GM19043 (cell line): Measurements from ENCODE around the gene SOD2.
"Not testable (repeated sequence)": the region's sequence is repeated elsewhere in the genome, so short reads cannot be mapped to it uniquely, and the experiment has no call there.

ENCODE experiments used
- ATAC-seq: cut with Tn5 transposase; IDR thresholded peaks from one replicate; pipeline ENCODE4 v1.9.1; 2021; ENCODE audit warnings: low read depth; ENCODE audit not compliant: unreplicated experiment

The SOD2 gene

DNA sequence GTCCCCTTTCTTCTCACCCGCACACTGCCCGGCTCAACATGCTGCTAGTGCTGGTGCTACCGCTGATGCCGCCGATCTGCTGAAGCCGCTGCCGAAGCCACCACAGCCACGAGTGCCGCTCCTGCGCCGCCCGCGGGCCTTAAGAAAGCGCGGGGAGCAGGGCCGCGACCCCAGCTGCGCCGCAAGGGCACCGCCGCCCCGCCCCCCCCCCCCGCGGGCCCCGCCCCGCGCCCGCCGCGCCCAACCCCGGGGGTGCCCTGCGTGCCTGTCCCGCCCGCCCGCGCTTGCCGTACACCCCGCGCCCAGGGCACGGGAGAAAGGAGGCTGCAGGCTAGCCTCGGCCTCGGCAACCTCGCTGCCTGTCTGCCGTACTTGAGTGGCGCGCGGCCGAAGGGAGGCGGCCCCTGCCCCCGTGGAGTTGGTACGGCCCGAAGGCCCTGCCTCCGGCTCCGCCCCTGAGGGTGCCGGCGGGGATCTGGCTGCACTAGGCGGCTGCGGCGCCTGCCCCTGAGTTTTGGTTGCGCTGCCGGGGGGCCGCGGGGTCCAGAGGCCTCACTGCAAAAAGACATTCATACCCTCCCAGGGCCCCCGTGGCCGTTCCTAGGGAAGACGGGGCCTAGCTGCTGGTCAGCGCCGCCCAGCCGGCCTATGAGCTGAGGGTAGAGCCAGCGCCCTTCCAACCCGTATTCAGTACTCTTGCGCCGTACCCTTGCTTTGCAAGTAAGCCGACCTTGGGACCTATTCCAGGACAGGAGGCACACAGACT, at the start of gene SOD2:
TSS of gene SOD2 (minus strand) at position 114 of the 766 bp plus-strand sequence. CDS start at position 40, 74 bp downstream.
- peak; percentile 69 for ATAC-seq

DNA sequence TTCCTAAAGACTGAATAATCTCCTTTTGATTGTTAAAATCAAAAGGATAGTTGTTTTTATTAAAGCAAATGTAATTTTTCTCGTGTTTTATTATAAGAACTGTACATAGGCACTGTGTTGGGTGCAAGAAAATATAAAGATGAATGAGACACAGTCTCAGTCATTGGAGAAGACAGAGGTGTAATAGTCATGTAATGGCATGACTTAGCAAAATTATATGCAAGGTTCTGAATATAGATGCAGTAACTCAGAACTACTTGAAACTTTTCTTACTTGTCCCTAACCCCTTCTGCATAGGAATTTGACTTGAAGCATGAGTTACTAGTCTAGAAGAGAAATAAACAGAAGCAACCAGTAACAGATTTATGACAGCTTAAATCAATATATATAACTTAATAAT, 49.1 kb upstream of the SOD2 start:
- ATAC-seq, result no peak

DNA sequence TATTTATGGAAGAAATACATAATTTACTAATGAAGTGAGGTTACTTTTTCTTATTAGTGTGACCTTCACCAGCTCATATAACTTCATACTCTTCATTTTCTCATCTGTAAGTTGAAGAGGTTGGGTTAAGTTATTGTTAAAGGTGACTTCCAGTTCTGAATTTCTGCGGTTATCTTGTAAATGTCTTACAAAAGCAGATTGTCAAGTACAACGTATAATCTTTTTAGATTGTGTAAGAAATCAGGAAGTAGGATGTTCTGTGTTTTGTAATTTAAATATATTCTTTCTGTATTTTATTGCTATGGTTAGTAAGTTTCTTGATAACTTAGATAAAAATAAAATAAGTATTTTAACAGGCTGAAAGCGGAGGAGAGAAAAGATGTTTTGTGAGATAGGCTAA, 46.3 kb upstream of the SOD2 start:
- ATAC-seq, result no peak

DNA sequence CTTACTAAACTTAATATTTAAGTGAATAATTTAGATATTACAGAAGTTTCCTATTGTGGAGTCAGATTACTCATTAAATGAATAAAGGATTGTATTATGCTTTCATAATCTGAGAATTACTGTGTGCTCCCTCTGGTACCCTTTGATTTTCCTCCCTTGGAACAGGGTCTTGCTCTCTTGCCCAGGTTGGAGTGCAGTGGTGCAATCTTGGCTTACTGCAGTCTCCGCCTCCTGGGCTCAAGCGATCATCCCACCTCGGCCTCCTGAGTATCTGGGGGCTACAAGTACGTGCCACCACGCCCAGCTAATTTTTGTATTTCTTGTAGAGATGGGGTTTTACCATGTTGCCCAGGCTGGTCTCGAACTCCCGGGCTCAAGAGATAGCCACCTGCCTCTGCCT, 43.9 kb upstream of the SOD2 start:
- ATAC-seq, result no peak

DNA sequence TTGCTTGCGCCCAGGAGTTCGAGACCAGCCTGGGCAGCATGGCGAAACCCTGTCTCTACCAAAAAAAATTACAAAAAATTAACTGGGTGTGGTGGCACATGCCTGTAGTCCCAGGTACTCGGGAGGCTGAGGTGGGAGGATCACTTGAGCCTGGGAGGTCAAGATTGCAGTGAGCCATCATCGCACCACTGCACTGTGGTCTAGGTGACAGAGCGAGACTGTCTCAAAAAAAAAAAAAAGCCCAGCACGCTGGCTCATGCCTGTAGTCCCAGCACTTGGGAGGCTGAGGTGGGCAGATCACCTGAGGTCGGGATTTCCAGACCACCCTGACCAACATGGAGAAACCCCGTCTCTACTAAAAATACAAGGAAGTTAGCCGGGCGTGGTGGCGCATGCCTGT, 40.4 kb upstream of the SOD2 start:
- not testable (repeated sequence) for ATAC-seq

DNA sequence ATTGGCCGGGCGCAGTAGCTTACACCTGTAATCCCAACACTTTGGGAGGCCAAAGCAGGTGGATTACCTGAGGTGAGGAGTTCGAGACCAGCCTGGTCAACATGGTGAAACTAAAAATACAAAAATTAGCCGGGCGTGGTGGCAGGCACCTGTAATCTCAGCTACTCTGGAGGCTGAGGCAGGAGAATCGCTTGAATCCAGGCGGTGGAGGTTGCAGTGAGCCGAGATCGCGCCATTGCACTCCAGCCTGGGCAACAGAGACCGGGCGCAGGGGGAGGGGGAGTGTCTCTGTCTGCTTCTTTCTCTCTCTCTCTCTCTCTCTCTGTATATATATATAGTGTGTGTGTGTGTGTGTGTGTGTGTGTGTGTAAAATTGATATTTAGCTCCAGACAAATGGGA, 39.5 kb upstream of the SOD2 start:
- not testable (repeated sequence) for ATAC-seq

DNA sequence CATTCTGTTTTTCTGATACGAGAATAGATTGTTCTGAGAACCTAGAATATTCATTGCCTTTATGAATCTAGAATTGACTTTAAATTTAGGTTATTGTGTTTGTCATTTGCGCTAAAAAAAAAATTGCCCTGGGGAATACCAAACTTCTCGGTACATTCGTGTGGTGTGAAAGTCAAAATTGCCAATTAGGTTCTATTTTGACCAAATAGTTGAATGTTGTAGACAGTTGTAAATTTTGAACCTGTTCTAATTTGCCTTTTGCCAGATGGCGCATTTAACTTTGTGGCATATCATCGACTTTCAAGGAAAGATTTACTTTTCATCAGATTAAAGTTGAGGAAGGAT, 37.3 kb upstream of the SOD2 start:
- ATAC-seq, result no peak

DNA sequence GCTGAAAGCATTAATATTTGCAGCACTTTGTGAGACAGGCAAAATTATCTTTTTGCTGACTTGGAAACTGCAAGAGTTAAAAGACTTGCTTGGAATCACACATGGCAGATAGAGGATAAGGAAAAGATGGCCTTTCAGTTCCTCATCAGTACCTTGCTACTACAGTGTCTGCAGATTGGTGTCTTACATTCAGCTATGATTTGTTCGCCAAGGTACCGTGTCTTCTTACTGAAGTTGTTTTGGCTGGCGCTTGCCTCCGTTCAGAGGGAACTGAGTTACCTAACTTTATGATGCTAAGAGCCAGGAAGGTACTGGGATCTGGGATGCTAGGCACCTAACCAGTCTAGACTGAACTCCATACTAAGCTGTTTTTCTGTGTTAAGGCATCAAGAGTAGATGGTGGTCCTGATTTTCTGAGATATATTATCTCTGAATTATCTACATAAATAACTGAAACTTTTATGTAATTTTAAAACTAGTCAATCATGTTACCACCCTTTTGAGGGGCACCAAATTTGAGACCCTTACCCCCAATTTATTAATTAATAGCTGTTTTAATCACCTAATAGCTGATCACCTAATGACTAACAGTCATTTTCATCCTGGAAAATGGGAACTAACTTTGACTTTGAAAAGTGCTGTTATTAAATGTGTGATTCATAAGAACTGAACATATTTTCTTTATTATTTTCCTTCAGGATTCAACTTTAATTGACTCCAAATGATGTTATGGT, 36.7 kb upstream of the SOD2 start:
- ATAC-seq, result no peak

DNA sequence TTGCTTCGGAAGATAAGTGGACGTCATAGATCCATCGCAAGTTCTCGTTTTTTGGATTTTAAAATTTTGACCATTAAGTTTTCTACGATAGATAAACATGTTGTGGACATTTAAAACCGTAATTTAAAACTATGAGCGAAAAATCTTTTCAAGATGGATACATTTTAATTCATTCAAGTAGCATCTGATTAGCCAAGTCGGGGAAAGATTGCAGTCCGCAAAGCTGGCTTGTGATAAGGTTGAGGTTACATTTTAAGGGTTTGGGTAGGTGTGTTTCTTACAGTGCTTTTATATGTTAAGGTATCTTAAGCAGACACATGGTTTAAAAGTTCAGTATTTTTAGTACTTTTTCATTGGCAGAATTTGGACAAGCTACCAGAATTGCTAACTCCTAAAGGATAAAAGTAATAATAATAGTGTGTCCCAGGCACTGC, 35.5 kb upstream of the SOD2 start:
- ATAC-seq, result no peak

DNA sequence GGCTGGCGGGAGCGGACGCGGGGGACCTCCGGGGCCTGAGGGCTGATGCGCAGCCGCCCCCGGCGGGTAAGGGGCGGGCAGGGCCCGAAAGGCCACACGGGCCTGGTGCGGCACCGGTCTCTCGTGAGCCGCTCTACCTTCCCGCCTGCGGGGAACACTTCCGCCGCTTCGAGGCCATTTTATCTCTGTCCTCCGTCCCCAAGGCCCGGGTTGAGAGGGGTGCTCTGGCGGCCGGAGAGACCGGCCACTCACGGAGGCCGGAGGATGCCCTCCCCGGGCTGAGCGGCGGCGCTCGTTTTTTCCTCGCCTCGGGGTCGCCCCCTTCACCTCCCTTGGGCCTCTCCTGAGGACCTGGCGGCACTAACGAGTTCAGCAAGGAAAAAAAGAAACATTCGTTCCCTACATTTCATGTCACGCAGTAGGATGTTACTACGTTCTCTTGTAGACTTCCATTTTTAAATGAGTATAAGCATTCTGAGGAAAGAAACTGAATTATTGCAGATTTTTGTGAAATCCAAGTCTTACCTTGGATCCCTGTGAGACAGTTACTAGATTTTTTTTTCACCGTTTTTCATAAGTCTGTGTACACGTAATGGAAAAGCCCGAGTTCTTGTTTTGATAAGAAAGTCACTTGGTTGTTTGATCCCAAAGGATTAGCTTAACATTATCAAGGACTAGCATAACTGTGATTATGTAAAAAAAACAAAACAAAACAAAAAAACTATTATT, 34.8 kb upstream of the SOD2 start:
- ATAC-seq, result peak; percentile 28

DNA sequence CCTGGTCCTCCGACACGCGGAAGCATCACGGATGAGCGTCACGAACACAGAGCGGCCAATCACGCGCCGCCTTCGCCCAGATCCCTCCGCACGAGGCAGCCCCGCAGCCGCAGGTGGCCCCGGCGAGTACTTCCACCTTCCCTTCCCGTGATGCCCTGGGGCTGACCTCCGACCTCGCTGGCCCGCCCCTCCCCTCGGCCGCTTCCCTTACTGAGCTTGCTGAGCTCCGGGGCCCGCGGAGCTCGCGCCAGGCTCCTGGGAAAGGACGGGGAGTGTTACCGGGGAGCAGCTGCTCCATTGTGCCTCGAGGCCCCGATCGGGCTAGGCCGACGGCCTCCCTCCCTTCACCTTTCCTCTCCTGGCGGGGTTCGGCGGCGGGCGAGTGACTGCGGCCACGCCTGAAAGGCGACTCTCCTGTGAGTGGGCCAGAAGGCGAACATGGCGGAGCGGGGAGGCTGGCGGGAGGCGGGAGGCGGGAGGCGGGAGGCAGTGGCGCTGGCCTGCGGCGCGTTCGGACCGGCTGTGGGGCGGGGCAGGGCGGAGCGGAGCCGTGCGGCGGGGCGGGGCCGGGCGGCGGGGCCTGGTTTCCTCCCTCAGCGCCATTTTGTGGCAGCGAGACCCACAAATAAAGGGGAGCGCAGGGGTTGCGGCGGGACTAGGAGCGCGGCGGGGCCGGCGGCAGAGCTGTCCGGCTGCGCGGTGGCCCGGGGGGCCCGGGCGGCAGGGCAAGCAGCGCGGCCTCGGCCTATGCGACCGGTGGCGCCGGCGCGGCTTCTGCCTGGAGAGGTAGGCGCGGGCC, 34.1 kb upstream of the SOD2 start, which contains the start of gene WTAP:
TSS of gene WTAP (plus strand) at position 589 of the 799 bp plus-strand sequence. CDS start 8,760 bp downstream, outside the sequence.
- ATAC-seq, result peak; percentile 77

DNA sequence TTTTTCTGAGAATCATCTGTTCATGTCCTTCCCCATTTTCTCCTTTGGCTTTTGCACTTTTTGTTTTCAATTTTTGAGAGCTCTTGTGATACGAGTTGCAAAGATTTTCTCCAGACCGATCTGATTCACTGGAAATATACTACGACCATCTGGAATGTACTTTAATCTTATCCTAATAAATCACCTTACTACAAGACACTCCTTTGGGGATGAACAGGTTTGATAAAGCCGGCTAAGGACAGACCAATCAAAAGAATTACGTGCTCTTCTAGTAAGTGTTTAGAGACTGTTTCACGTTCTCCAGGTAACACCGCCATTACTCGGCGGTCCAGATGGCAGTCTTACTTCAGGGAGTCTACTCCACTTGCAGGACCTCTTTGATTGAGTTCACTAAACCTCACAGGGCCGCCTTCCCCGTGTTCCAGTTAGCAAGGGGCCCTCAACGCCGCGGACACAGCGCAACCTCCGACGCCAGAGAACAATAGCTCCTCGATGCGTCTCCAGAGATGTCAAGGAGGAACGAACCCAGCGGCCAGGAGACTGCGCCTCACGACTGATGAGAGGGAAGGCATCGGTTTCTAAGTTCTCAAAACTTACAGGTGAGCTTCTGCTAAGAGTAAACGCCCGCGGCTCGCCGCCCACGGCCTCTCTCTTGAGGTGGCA, 33.3 kb upstream of the SOD2 start:
- ATAC-seq, result peak; percentile 16

DNA sequence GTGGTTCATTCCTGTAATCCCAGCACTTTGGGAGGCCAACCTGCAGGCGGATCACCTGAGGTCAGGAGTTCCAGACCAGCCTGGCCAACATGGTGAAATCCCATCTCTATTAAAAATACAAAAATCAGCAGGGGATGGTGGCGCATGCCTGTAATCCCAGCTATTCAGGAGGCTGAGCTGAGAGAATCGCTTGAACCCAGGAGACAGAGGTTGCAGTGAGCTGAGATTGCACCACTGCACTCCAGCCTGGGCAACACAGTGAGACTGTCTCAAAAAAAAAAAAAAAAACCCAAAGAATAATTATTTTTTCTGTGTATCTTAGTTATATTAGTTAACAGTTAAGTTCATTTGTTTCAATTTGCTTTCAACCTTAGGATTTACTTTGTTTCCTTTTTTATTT, 32.2 kb upstream of the SOD2 start:
- not testable (repeated sequence) for ATAC-seq

DNA sequence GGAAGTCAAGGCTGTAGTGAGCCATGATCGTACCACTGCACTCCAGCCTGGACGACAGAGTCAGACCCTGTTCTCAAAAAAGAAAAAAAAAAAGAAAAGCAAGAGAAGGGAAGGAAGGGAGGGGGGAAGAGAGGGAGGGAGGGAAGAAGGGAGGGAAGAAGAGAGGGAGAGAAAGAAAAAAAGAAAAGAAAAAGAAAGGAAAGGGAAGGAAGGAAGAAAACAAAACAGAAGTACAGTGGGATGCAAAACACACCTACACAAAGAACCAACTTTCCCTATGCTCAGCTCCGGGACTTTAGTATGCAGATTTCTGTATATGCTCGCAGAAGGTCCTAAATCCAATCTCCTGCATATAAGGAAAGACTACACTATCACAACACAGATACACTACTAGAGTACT, 31.7 kb upstream of the SOD2 start:
- ATAC-seq, result no peak

DNA sequence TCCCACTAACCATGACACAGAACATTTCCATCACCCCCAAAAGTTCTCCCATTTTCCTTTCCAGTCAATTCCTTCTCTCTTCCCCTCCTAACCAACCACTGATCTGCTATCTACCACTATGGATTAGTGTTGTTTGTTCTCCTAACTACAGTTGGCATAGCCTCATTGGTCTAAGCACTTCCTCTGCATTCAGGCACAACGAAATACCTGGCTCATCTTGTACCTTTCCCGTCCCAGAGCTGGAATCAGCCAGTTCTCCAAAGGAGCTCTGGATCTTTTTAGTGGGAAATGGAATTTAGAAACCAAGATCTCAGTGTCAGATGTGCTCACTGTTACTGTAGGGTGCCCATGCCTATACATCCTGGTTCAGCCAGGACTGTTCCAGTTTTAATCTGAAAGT, 30.2 kb upstream of the SOD2 start:
- ATAC-seq, result no peak

DNA sequence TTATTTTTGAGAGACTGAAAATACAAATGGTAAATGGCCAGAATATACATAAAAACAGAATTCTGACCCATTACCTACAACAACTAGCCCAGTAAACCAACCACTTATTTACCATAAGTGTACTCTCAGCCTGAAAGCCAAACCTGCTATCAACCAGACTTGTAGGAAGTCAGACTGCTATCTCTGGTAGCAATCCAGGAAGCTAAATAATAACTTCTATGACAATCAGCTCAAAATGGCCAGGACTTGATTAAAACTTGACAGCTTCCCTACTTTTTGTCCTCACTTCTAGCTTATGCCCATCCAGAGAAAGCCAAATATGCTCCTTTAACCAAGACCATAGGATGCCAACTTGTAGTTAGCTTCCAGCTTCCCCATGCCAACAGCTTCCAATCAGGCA, 29.6 kb upstream of the SOD2 start:
- no peak for ATAC-seq

DNA sequence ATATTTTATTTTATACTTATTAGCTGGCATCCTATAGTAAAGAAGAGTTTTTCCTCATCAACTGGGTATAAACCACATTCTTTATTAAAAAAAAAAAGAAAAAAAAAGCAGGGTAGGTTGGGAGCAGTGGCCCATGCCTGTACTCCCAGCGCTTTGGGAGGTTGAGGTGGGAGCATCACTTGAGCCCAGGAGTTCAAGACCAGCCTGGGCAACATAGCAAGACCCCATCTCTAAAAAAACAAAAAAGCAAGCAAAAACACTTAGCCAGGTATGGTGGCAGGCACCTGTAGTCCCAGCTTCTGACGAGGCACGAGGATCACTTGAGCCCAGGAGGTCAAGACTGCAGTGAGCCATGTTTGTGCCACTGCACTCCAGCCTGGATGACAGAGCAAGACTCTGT, 28.9 kb upstream of the SOD2 start:
- ATAC-seq, result not testable (repeated sequence)

DNA sequence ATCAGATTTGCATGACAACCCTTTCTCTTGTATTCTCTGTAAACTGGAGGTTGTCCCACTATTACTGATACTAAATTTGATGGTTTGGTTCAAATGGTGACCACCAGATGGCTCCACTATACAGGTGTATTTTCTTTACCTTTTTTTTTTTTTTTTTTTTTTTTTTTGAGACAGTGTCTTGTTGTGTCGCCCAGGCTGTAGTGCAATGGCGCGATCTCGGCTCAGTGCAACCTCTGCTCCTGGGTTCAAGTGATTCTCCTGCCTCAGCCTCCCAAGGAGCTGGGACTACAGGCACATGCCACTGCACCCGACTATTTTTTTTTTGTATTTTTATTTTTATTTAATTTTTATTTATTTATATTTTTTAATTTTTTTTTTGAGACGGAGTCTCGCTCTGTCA, 27.7 kb upstream of the SOD2 start:
- no peak for ATAC-seq

DNA sequence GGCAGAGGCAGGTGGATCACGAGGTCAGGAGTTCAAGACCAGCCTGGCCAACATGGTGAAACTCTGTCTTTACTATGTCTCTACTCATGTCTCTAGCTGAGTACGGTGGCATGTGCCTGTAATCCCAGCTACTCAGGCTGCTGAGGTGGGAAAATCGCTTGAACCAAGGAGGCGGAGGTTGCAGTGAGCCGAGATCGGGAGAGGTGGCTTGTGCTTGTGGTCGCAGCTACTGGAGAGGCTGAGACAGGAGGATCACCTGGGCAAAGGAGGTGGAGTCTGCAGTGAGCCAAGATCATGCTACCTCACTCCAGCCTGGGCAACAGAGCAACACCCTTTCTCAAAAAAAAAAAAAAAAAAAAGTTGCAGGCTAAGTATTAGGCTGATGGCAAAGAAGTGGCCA, 26.2 kb upstream of the SOD2 start:
- ATAC-seq, result no peak

DNA sequence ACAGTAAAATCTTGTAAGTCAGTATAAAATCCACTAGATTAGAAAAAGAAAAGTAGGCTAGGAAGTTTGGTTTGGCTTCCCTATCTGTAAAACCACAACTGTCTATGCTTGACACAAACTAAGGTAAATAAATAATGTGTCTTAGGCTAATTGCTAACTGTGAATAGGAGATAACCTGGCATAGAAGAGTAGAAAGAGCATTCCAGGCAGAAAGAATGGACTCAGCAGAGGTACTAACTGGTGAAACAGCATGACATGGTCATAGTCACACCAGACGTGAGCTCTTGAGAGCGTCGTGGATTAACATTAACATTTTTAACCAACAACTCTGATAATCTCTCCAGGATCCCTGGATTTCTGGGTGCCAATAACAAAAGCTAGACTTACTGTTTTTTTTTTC, 25.6 kb upstream of the SOD2 start:
- ATAC-seq, result no peak
